Tibial artery (tissue), 4 donors: Measurements from ENCODE around the gene RAB11FIP4.

ENCODE experiments used
- DNase-seq, 2 donors: peaks; one replicate each; pipeline ENCODE4 v3.0.0-alpha.2; 2019
- H3K27ac ChIP-seq, 2 donors: fragments of 200-600 bp; sonication (generic) in 1 of 2; 1 replicate in 1 of 2; 2 replicates in 1 of 2; pipeline ENCODE4 v1.5.1; 2018 to 2019; ENCODE audit warnings: mild to moderate bottlenecking in 1 of 2
- H3K27me3 ChIP-seq, 2 donors: fragments of 200-600 bp; sonication (generic) in 1 of 2; one replicate each; pipeline versions ENCODE4 v1.5.1 to v1.6.0; 2016 to 2019
- H3K36me3 ChIP-seq, 3 donors: fragments of 200-600 bp; sonication (generic) in 2 of 3; one replicate each; pipeline ENCODE4 v1.5.1; 2016 to 2019; ENCODE audit warnings: mild to moderate bottlenecking in 2 of 3
- H3K4me1 ChIP-seq, 4 donors: fragments of 200-600 bp; sonication (generic) in 2 of 4; 1 replicate in 3 of 4; 2 replicates in 1 of 4; pipeline ENCODE4 v1.5.1; 2016 to 2019
- H3K4me3 ChIP-seq, 2 donors: fragments of 200-600 bp; sonication (generic) in 1 of 2; 1 replicate in 1 of 2; 2 replicates in 1 of 2; pipeline ENCODE4 v1.5.1; 2018 to 2019; ENCODE audit warnings: mild to moderate bottlenecking in 2 of 2
- H3K9me3 ChIP-seq, 3 donors: fragments of 200-600 bp; sonication (generic) in 1 of 3; one replicate each; pipeline ENCODE4 v1.5.1; 2016 to 2019
- CTCF ChIP-seq, 2 experiments: fragments of 200-600 bp in 1 of 2; fragments of 450-650 bp in 1 of 2; IDR thresholded peaks; one replicate each; pipeline ENCODE4 v1.5.1; 2017 to 2019; ENCODE audit warnings: antibody characterized with exemption in 2 of 2, mild to moderate bottlenecking in 1 of 2, moderate library complexity in 1 of 2
- intact Hi-C: fragments of 100-400 bp; cut with DNase I; formaldehyde crosslinking; loops from one replicate; pipeline ENCODE4 v1.15.0; 2023; ENCODE audit warnings: low total_unique reads

The RAB11FIP4 gene

GRCh38 chr17:31486351-31487062 is 95.0 kb downstream of the RAB11FIP4 start:
- Histone ChIP-seq H3K27ac (no peak overlapping the region), H3K4me1 (peaks cover 0 to 22% (median 19%) of the 10 kb centered on the region in 4 donors), H3K36me3 (no peaks in the 10 kb centered on the region), H3K4me3 (no peak overlapping the region), H3K9me3 (no peaks in the 10 kb centered on the region), H3K27me3 (peaks cover 0 to 43% of the 10 kb centered on the region in 2 donors)
- intact Hi-C loops = no loop called here
- no peak for TF ChIP-seq CTCF (IDR thresholded peaks at IDR 0.05)
- no peak for DNase-seq

- Histone ChIP-seq H3K36me3 (no peaks in the 10 kb centered on the region), H3K27ac (no peak overlapping the region), H3K9me3 (no peaks in the 10 kb centered on the region), H3K4me1 (peaks cover 0 to 22% (median 19%) of the 10 kb centered on the region in 4 donors), H3K27me3 (peaks cover 0 to 40% of the 10 kb centered on the region in 2 donors), H3K4me3 (peak overlapping the region; percentile 47 to 65)
- no peak for DNase-seq
- no peak for TF ChIP-seq CTCF (IDR thresholded peaks at IDR 0.05)
- intact Hi-C loops = no loop called here
Observed at GRCh38 chr17:31487063-31487647, 95.7 kb downstream of the RAB11FIP4 start.

- intact Hi-C loops = no loop called here
- Histone ChIP-seq H3K4me3 (peak overlapping the region; percentile 47 to 65), H3K36me3 (no peaks in the 10 kb centered on the region), H3K4me1 (peaks cover 0 to 22% (median 19%) of the 10 kb centered on the region in 4 donors), H3K9me3 (no peaks in the 10 kb centered on the region), H3K27ac (no peak overlapping the region), H3K27me3 (peaks cover 0 to 36% of the 10 kb centered on the region in 2 donors)
- peak; percentile 74 to 79 for DNase-seq
- TF ChIP-seq CTCF (IDR thresholded peaks at IDR 0.05) = no peak
Observed at GRCh38 chr17:31487648-31488263, 96.3 kb downstream of the RAB11FIP4 start.

- Histone ChIP-seq H3K4me3 (peak overlapping the region; percentile 47 to 65), H3K27me3 (peaks cover 0 to 35% of the 10 kb centered on the region in 2 donors), H3K27ac (no peak overlapping the region), H3K4me1 (peaks cover 0 to 22% (median 19%) of the 10 kb centered on the region in 4 donors), H3K9me3 (no peaks in the 10 kb centered on the region), H3K36me3 (no peaks in the 10 kb centered on the region)
- intact Hi-C loops = no loop called here
- no peak for TF ChIP-seq CTCF (IDR thresholded peaks at IDR 0.05)
- no peak for DNase-seq
Observed at GRCh38 chr17:31488264-31488981, 96.9 kb downstream of the RAB11FIP4 start.

- Histone ChIP-seq H3K9me3 (no peaks in the 10 kb centered on the region), H3K4me3 (peak overlapping the region; percentile 47 to 65), H3K4me1 (peaks cover 0 to 22% (median 19%) of the 10 kb centered on the region in 4 donors), H3K27me3 (peaks cover 0 to 35% of the 10 kb centered on the region in 2 donors), H3K27ac (no peak overlapping the region), H3K36me3 (no peaks in the 10 kb centered on the region)
- no peak for TF ChIP-seq CTCF (IDR thresholded peaks at IDR 0.05)
- intact Hi-C loops = no loop called here
- DNase-seq = no peak
Observed at GRCh38 chr17:31488982-31489294, 97.5 kb downstream of the RAB11FIP4 start.
